Activated CD4-positive, alpha-beta T cell treated with anti-CD3 and anti-CD28 coated beads for 1 hour (primary cell): ENCODE results near the gene DUS1L.

Experiments used
- DNase-seq: peaks from one replicate; pipeline ENCODE4 v3.0.0-alpha.2; 2020

DUS1L gene

GRCh38 chr17:82076018-82076784 lies 10.6 kb upstream of the DUS1L start:
- no peak for DNase-seq

- no peak for DNase-seq
Measured at GRCh38 chr17:82073446-82073845, 7.8 kb upstream of the DUS1L start.

GRCh38 chr17:82072827-82073226 lies 7.2 kb upstream of the DUS1L start:
- no peak for DNase-seq

- DNase-seq, result no peak
Measured at GRCh38 chr17:82070611-82071010, 5.0 kb upstream of the DUS1L start.

GRCh38 chr17:82065193-82065637 lies 389 bp downstream of the DUS1L start:
- peak; percentile 23 for DNase-seq

GRCh38 chr17:82064433-82065192 lies 991 bp downstream of the DUS1L start:
- no peak for DNase-seq

- DNase-seq, result no peak
Measured at GRCh38 chr17:82063424-82064415, 1.9 kb downstream of the DUS1L start.

- DNase-seq, result no peak
Measured at GRCh38 chr17:82062984-82063368, 2.6 kb downstream of the DUS1L start.

- DNase-seq, result no peak
Measured at GRCh38 chr17:82062076-82062983, 3.3 kb downstream of the DUS1L start.

GRCh38 chr17:82061047-82061925 lies 4.3 kb downstream of the DUS1L start:
- DNase-seq, result no peak

GRCh38 chr17:82060614-82061013 lies 5.0 kb downstream of the DUS1L start:
- DNase-seq, result no peak

GRCh38 chr17:82060001-82060380 lies 5.6 kb downstream of the DUS1L start:
- no peak for DNase-seq

GRCh38 chr17:82059272-82060000 lies 6.2 kb downstream of the DUS1L start:
- DNase-seq, result no peak

- DNase-seq, result no peak
Measured at GRCh38 chr17:82058855-82059249, 6.8 kb downstream of the DUS1L start.

- no peak for DNase-seq
Measured at GRCh38 chr17:82058230-82058854, 7.3 kb downstream of the DUS1L start.

- DNase-seq, result no peak
Measured at GRCh38 chr17:82056729-82057621, 8.6 kb downstream of the DUS1L start.

- no peak for DNase-seq
Measured at GRCh38 chr17:82055965-82056728, 9.5 kb downstream of the DUS1L start.
